HepG2 (cell line): Measurements from ENCODE around the gene TET3. TPM values are rescaled to one million over a fixed set of nuclear protein-coding genes. Genes with fewer than 3 reads are reported as not detected.

ENCODE experiments used
- ARID4A ChIP-seq: sonication (generic); formaldehyde crosslinking; IDR thresholded peaks from 2 replicates; pipeline ENCODE4 v1.5.0; 2020; ENCODE audit warnings: mild to moderate bottlenecking, missing genetic modification reagents, borderline replicate concordance
- ATF1 ChIP-seq: IDR thresholded peaks from 2 replicates; pipeline ENCODE4 v1.6.1; 2016; ENCODE audit warnings: mild to moderate bottlenecking, control low read depth
- CAMTA2 ChIP-seq: sonication (generic); formaldehyde crosslinking; IDR thresholded peaks from 2 replicates; pipeline ENCODE4 v1.4.0; 2020; ENCODE audit warnings: mild to moderate bottlenecking, missing genetic modification reagents, borderline replicate concordance
- FOXA3 ChIP-seq: IDR thresholded peaks from 2 replicates; pipeline ENCODE4 v1.6.1; 2016; ENCODE audit warnings: missing genetic modification reagents, missing compliant biosample characterization
- NFIB ChIP-seq: sonication (generic); formaldehyde crosslinking; IDR thresholded peaks from 2 replicates; pipeline ENCODE4 v1.9.0; 2021; ENCODE audit warnings: missing genetic modification reagents, mild to moderate bottlenecking, borderline replicate concordance
- NFRKB ChIP-seq: fragments of 450-650 bp; IDR thresholded peaks from 2 replicates; pipeline ENCODE4 v1.6.1; 2017
- RBM22 ChIP-seq: fragments of 200-400 bp; formaldehyde crosslinking; optimal IDR thresholded peaks from 2 replicates; pipeline ENCODE3; 2017; ENCODE audit warnings: mild to moderate bottlenecking, low read length, moderate library complexity
- ZBTB40 ChIP-seq, 2 experiments: fragments of 450-650 bp in 1 of 2; sonication (generic) in 1 of 2; formaldehyde crosslinking in 1 of 2; IDR thresholded peaks; 2 replicates each; pipeline versions ENCODE4 v1.6.1 to v1.8.0; 2016 to 2022; ENCODE audit warnings: antibody characterized with exemption in 1 of 2, mild to moderate bottlenecking in 1 of 2, missing genetic modification reagents in 1 of 2
- ZSCAN12 ChIP-seq: sonication (generic); formaldehyde crosslinking; IDR thresholded peaks from 2 replicates; pipeline ENCODE4 v1.9.0; 2021; ENCODE audit warnings: mild to moderate bottlenecking, missing genetic modification reagents
- polyA plus RNA-seq, 8 experiments: library from polyadenylated mRNA; depleted of rRNA in 3 of 8; stranded (reverse) in 7 of 8; unstranded in 1 of 8; fragments of >200 nt; fragmentation: Illumina TruSeq in 4 of 8; extraction: Trizol in 4 of 8; gene quantifications; 2 replicates each; pipeline versions ENCODE4 v1.2.1 to v1.2.3, GENCODE V29; 2011 to 2016; ENCODE audit warnings: low read depth in 4 of 8, missing spikeins in 1 of 8, mixed read lengths in 1 of 8; ENCODE audit not compliant: insufficient read depth in 1 of 8
- total RNA-seq, 5 experiments: library from RNA; depleted of rRNA; stranded (reverse); fragments of >200 nt; fragmentation: Illumina TruSeq; extraction: Trizol; gene quantifications; 2 replicates each; pipeline ENCODE4 v1.2.3, GENCODE V29; 2016; ENCODE audit warnings: low read depth in 1 of 5
- TF ChIP-seq, protein P1 (sequence below): sonication (generic); formaldehyde crosslinking; IDR thresholded peaks from 2 replicates; pipeline ENCODE4 v1.4.0; 2020; ENCODE audit warnings: missing genetic modification reagents, borderline replicate concordance

Gene TET3
- total and polyA plus RNA-seq, 2 of the 13 experiments (the other 11 are each of a cell fraction or from before 2014, with no cell fraction given) = 4.3 to 6.8 TPM

DNA sequence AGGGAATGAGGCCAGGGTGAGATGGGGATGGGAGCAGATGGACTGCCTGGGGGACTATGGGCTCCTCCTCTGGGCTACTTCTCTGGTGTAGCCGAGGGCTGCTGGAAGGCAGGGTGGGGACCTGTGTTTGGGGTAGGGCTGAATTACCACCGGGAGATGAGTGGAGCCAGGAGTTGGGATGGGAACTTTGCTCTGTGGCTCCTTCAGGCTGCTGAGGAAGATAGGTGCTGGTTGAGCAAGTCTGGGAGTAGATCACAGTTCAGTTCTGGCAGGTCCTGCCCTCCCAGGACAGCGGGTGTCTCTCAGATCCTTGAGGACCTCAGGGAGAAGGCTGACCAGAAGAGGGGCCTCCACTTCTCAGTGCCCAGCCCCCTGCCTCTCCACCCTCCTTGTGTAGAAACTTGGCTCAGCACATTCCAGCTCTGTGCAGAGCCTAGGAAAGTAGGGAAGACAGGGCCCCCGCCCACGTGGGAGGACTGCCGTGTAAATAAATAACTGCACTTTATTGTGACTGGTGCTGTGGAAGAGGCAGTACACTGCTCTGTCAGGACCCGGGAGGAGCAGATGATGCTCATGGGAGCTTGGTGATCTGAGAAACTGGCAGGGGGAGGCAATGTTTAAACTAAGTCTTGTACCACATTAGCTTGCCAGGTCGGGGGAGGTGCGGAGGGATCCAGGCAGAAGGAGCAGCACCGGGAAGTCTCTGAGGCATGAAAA lies 15.3 kb downstream of the TET3 start (continued):
- TF ChIP-seq, protein P1, sequence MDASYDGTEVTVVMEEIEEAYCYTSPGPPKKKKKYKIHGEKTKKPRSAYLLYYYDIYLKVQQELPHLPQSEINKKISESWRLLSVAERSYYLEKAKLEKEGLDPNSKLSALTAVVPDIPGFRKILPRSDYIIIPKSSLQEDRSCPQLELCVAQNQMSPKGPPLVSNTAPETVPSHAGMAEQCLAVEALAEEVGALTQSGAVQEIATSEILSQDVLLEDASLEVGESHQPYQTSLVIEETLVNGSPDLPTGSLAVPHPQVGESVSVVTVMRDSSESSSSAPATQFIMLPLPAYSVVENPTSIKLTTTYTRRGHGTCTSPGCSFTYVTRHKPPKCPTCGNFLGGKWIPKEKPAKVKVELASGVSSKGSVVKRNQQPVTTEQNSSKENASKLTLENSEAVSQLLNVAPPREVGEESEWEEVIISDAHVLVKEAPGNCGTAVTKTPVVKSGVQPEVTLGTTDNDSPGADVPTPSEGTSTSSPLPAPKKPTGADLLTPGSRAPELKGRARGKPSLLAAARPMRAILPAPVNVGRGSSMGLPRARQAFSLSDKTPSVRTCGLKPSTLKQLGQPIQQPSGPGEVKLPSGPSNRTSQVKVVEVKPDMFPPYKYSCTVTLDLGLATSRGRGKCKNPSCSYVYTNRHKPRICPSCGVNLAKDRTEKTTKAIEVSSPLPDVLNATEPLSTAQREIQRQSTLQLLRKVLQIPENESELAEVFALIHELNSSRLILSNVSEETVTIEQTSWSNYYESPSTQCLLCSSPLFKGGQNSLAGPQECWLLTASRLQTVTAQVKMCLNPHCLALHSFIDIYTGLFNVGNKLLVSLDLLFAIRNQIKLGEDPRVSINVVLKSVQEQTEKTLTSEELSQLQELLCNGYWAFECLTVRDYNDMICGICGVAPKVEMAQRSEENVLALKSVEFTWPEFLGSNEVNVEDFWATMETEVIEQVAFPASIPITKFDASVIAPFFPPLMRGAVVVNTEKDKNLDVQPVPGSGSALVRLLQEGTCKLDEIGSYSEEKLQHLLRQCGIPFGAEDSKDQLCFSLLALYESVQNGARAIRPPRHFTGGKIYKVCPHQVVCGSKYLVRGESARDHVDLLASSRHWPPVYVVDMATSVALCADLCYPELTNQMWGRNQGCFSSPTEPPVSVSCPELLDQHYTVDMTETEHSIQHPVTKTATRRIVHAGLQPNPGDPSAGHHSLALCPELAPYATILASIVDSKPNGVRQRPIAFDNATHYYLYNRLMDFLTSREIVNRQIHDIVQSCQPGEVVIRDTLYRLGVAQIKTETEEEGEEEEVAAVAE = no peak
- TF ChIP-seq ZSCAN12 (CRISPR knock-in tag) = no peak
- TF ChIP-seq NFRKB = no peak
- TF ChIP-seq ARID4A (CRISPR knock-in tag) = peak; percentile 23; the same call in 1 of the 2 replicates
- TF ChIP-seq FOXA3 (CRISPR knock-in tag) = peak; percentile 28; the same call in 1 of the 2 replicates
- TF ChIP-seq ATF1 = no peak
- peak; percentile 51 for TF ChIP-seq RBM22
- TF ChIP-seq NFIB = no peak
- TF ChIP-seq CAMTA2 (CRISPR knock-in tag) = no peak
- TF ChIP-seq ZBTB40 (IDR thresholded peaks at IDR 0.05) = no peak
- 0 out of 2 replicates have a peak, but pooled peaks have one; percentile 38 for TF ChIP-seq ZBTB40 (CRISPR knock-in tag; IDR thresholded peaks at IDR 0.05)
